Heart left ventricle (tissue), 16 donors: ENCODE data around the gene SLC22A14. TPM values are rescaled to one million over a fixed set of nuclear protein-coding genes. Genes with fewer than 3 reads are reported as not detected.

Source experiments
- ATAC-seq, 4 donors: fragments of 200-7000 bp; cut with Tn5 transposase; one replicate each; pipeline ENCODE4 v1.9.1; 2020 to 2022; ENCODE audit warnings: moderate library complexity in 4 of 4, mild to moderate bottlenecking in 3 of 4, moderate number of reproducible peaks in 1 of 4
- DNase-seq, 5 donors: peaks; one replicate each; pipeline ENCODE4 v3.0.0-alpha.2; 2020
- H3K27ac ChIP-seq, 12 donors: fragments of 200-600 bp; sonication (generic) in 4 of 12; one replicate each; pipeline versions ENCODE4 v1.5.0 to v1.8.0; 2016 to 2022; ENCODE audit warnings: mild to moderate bottlenecking in 2 of 12
- H3K27me3 ChIP-seq, 9 donors: fragments of 200-600 bp; sonication (generic) in 2 of 9; one replicate each; pipeline versions ENCODE4 v1.5.1 to v1.8.0; 2016 to 2022; ENCODE audit warnings: mild to moderate bottlenecking in 3 of 9
- H3K36me3 ChIP-seq, 9 donors: fragments of 200-600 bp; sonication (generic) in 2 of 9; one replicate each; pipeline versions ENCODE4 v1.5.0 to v1.8.0; 2018 to 2022; ENCODE audit warnings: mild to moderate bottlenecking in 2 of 9
- H3K4me1 ChIP-seq, 12 donors: fragments of 200-600 bp; sonication (generic) in 4 of 12; one replicate each; pipeline versions ENCODE4 v1.5.0 to v1.8.0; 2016 to 2022; ENCODE audit warnings: mild to moderate bottlenecking in 3 of 12
- H3K4me3 ChIP-seq, 12 donors: fragments of 200-600 bp; sonication (generic) in 4 of 12; one replicate each; pipeline versions ENCODE4 v1.5.0 to v1.8.0; 2017 to 2022; ENCODE audit warnings: mild to moderate bottlenecking in 9 of 12, moderate library complexity in 4 of 12
- H3K9me3 ChIP-seq, 12 donors: fragments of 200-600 bp; sonication (generic) in 4 of 12; one replicate each; pipeline versions ENCODE4 v1.5.0 to v1.8.0; 2016 to 2022; ENCODE audit warnings: mild to moderate bottlenecking in 1 of 12
- POLR2A ChIP-seq, 2 donors: fragments of 450-650 bp; IDR thresholded peaks; one replicate each; pipeline ENCODE4 v1.6.1; 2017; ENCODE audit warnings: antibody characterized with exemption in 2 of 2, mild to moderate bottlenecking in 2 of 2, moderate library complexity in 2 of 2
- WGBS, 4 donors: extraction: QIAGEN DNeasy Blood & Tissue Kit in 2 of 4; methylation state at CpG; one replicate each; pipeline versions ENCODE4 v1.1.5 to v1.1.7; 2013 to 2018; 5-methylcytosine and 5-hydroxymethylcytosine counted together
- intact Hi-C, 10 donors: fragments of 100-400 bp; cut with DNase I; formaldehyde crosslinking; loops; one replicate each; pipeline versions ENCODE4 v1.11.1 to v1.14.2; 2022
- polyA plus RNA-seq, 2 donors: library from polyadenylated mRNA; stranded (reverse); fragments of 200-250 nt; gene quantifications; one replicate each; pipeline ENCODE4 v1.2.3, GENCODE V29; 2013
- total RNA-seq, 9 donors: library from RNA; depleted of rRNA in 2 of 9; stranded (reverse); fragments of >200 nt in 2 of 9; fragmentation: NEBNext Ultra II Directional in 3 of 9; extraction: Animal tissue kit (Norgen Biotek cat#: 25700) in 3 of 9; gene quantifications; one replicate each; pipeline versions ENCODE4 v1.1.0 to v1.2.4, GENCODE V29; 2016 to 2023
- TF ChIP-seq, protein P1 (sequence below), 12 donors: fragments of 200-600 bp; sonication (generic) in 4 of 12; IDR thresholded peaks; one replicate each; pipeline versions ENCODE4 v1.5.0 to v1.8.0; 2018 to 2022; ENCODE audit warnings: antibody characterized with exemption in 12 of 12, mild to moderate bottlenecking in 5 of 12
- donor health status: ischemic (EF 13 %, LVEDD 7.1; RV severe dilation, severe dysfunction).
- donor health status: healthy with polysubstance abuse.
- donor health status: DM: no; HTN: yes; CAD: no.
- donor health status: DM: no; HTN: no; CAD: no.
- donor health status: ischemic (EF 25% LVEDD 6.9; RV normal size, moderate dysfunction).
- donor health status: ischemic (EF 25% LVEDD 5.7; RV mildly dilated, moderate dysfunction).
- donor health status: healthy.
- donor health status: DM: yes; HTN: yes; CAD: no.
- donor health status: ischemic (EF 35%, LVEDD 5.7; RV mildly dilated, moderate dysfunction).
- donor health status: nonischemic (EF 11% LVEDD 7.7; RV severe dilation, severe dysfunction).
- donor health status: DM: yes; HTN: yes; CAD: no.
- donor health status: PGD.
- donor health status: ischemic (EF 29% LVEDD 5.4; RV normal size, mild dysfunction).
- donor health status: nonischemic (EF 23%, LVEDD 6.1; RV moderate dilation, normal function).

The SLC22A14 gene
- total and polyA plus RNA-seq, 11 donors: 0.06 to 0.14 (median 0.12) TPM; not detected in 7

DNA sequence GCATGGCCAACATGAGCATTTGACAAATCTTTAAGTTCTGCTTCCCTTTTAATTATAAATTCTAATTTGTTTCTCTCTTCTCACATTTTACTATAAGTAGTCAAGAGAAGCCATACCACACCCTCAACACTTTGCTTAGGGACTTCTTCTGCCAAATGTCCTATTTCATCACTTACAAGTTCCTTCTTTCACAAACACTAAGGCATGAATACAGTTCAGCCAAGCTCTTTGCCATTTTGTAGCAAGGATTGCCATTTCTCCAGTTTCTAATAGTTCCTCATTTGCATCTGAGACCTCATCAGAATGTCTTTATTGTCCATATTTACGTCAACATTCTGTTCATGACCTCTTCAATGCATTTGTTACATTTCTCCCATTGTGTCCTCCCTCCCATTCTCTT lies 29.4 kb downstream of the SLC22A14 start:
- Histone ChIP-seq H3K36me3 (no peaks in the 10 kb centered on the region), H3K4me1 (peaks cover 0 to 4% (median 0%) of the 10 kb centered on the region in 12 donors), H3K27ac (no peak overlapping the region), H3K27me3 (no peaks in the 10 kb centered on the region), H3K9me3 (no peaks in the 10 kb centered on the region), H3K4me3 (no peak overlapping the region)
- WGBS, 4 donors: 80 to 87% (median 83%) methylated on average over 1 of the region's 1 CpG
- no peak for DNase-seq
- TF ChIP-seq POLR2A (IDR thresholded peaks at IDR 0.05): no peak
- TF ChIP-seq, protein P1, sequence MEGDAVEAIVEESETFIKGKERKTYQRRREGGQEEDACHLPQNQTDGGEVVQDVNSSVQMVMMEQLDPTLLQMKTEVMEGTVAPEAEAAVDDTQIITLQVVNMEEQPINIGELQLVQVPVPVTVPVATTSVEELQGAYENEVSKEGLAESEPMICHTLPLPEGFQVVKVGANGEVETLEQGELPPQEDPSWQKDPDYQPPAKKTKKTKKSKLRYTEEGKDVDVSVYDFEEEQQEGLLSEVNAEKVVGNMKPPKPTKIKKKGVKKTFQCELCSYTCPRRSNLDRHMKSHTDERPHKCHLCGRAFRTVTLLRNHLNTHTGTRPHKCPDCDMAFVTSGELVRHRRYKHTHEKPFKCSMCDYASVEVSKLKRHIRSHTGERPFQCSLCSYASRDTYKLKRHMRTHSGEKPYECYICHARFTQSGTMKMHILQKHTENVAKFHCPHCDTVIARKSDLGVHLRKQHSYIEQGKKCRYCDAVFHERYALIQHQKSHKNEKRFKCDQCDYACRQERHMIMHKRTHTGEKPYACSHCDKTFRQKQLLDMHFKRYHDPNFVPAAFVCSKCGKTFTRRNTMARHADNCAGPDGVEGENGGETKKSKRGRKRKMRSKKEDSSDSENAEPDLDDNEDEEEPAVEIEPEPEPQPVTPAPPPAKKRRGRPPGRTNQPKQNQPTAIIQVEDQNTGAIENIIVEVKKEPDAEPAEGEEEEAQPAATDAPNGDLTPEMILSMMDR (IDR thresholded peaks at IDR 0.05): no peak
- intact Hi-C loops: no loop called here
- ATAC-seq: no peak

DNA sequence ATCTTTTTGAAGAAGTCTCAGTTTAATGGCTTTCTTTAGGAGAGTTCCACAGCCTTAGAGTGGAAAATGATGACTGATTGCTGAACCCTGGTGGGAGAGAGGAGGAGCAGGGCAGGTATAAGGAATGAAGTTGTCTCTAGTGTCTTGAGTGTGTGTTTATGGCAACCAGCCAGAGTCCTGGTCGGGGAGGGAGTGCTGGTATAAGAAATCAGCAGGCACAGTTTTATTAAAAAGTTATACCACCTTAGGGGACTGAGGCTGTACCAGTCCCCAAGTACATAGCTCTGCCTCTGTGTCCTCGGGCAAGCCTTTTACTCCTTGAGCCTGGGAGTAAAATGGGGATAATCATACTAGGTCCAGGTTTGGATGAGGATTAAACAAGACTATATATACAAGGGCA lies 29.8 kb downstream of the SLC22A14 start:
- intact Hi-C loops: no loop called here
- Histone ChIP-seq H3K27me3 (no peaks in the 10 kb centered on the region), H3K36me3 (no peaks in the 10 kb centered on the region), H3K9me3 (no peaks in the 10 kb centered on the region), H3K4me3 (no peak overlapping the region), H3K27ac (no peak overlapping the region), H3K4me1 (peaks cover 0 to 4% (median 0%) of the 10 kb centered on the region in 12 donors)
- 71 to 78% (median 77%) methylated on average over 2 of the region's 2 CpGs for WGBS, 4 donors
- no peak for TF ChIP-seq POLR2A (IDR thresholded peaks at IDR 0.05)
- TF ChIP-seq, protein P1 (IDR thresholded peaks at IDR 0.05): no peak
- no peak for DNase-seq
- no peak for ATAC-seq

DNA sequence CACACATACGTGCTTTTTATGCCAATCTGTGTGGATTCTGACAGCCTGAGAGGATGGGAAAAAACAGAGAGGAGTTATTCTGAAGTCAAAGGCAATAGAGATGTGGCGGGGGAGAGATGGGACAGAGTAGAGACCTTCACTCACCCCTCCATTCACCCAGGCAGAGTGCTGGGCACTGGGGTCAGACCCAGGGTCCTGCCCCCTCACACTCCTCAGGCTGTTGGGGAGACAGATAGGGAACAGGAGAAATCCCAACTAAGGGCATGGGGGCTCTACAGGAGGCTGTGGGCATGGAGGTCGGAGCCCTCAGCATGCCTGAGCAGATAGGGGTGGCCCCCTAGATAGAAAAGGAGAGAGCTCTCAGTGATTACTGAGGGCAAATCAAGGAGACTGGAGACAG lies 30.3 kb downstream of the SLC22A14 start:
- Histone ChIP-seq H3K4me1 (peaks cover 0 to 4% (median 0%) of the 10 kb centered on the region in 12 donors), H3K36me3 (no peaks in the 10 kb centered on the region), H3K27ac (no peak overlapping the region), H3K4me3 (no peak overlapping the region), H3K27me3 (no peaks in the 10 kb centered on the region), H3K9me3 (no peaks in the 10 kb centered on the region)
- no peak for DNase-seq
- WGBS, 4 donors: 90 to 96% (median 92%) methylated on average over 3 of the region's 3 CpGs
- no peak for TF ChIP-seq POLR2A (IDR thresholded peaks at IDR 0.05)
- TF ChIP-seq, protein P1 (IDR thresholded peaks at IDR 0.05): no peak
- intact Hi-C loops: no loop called here
- no peak for ATAC-seq

DNA sequence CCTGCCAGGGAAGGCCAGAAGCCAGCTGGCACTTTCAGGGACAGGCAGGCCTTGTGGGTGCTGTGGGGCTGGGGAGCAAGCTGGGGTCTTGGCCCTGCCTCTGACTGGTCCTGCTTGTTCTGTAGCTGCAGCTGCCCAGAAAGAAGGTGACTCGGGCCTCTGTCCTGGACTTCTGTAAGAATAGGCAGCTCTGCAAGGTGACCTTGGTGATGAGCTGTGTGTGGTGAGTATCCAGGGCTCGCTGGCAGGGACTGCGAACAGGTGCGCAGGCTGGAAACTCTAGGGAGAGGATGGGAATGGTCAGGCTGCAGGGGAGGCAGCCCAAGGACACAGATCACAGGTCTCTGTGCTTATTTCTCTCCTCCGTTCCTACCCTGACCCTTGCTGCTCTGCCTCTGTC lies 31.2 kb downstream of the SLC22A14 start:
- WGBS, 4 donors: 87 to 92% (median 88%) methylated on average over 3 to 5 of the region's 5 CpGs
- no peak for ATAC-seq

More for the DNA sequence above, 31.2 kb downstream of the SLC22A14 start:
- TF ChIP-seq, protein P1 (IDR thresholded peaks at IDR 0.05): no peak
- TF ChIP-seq POLR2A (IDR thresholded peaks at IDR 0.05): no peak
- no peaks in the 10 kb centered on the region for H3K36me3 ChIP-seq
- no peaks in the 10 kb centered on the region for H3K27me3 ChIP-seq
- intact Hi-C loops: no loop called here
- H3K4me3 ChIP-seq: no peak overlapping the region
- no peak for DNase-seq
- peaks cover 0 to 4% (median 0%) of the 10 kb centered on the region in 12 donors for H3K4me1 ChIP-seq
- H3K27ac ChIP-seq: no peak overlapping the region
- no peaks in the 10 kb centered on the region for H3K9me3 ChIP-seq
